ENCODE data around the gene DNASE1L3. TPM values are rescaled to one million over a fixed set of nuclear protein-coding genes. Genes with fewer than 3 reads are reported as not detected.
A peak's percentile ranks its signal among the peaks of the same experiment; 100 is the strongest.

DNASE1L3 gene
- total RNA-seq, 2 experiments from 2014 or later, result not detected

DNA sequence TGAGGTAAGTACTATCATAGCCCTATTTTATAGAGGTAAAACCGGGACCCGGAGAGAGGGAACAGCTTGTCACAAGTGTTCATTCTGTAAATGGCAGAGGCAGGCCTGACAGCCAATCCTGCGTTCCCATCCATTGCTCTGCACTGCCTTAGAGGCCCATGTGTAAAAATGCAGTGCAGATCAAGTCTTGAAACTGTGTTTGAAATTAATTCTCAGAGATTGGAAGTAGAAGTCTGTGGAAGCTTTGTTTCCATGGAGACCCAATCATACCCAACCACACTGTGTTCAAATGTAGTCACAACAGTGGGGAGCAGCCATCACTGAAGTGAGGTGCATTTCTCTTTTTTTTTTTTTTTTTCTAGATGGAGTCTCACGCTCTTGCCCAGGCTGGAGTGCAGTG lies 13.1 kb upstream of the DNASE1L3 start:
- CTCF ChIA-PET, result interaction anchor here (0.8 to 1.8 kb wide), 3 partner anchors 15 to 82 kb away, joined by 4 to 9 read pairs (median 6); partner anchors contain the start of genes HTD2 and RPP14
- Mint-ChIP-seq H3K9me3 (ENCODE audit: low read depth) (no peaks in the 10 kb centered on the region), H3K36me3 (no peaks in the 10 kb centered on the region), H3K4me3 (no peak overlapping the region), H3K27ac (no peak overlapping the region), H3K27me3 (peaks cover 10% of the 10 kb centered on the region), H3K4me1 (peaks cover 6% of the 10 kb centered on the region)
- ATAC-seq (no peak), DNase-seq (no peak)

DNA sequence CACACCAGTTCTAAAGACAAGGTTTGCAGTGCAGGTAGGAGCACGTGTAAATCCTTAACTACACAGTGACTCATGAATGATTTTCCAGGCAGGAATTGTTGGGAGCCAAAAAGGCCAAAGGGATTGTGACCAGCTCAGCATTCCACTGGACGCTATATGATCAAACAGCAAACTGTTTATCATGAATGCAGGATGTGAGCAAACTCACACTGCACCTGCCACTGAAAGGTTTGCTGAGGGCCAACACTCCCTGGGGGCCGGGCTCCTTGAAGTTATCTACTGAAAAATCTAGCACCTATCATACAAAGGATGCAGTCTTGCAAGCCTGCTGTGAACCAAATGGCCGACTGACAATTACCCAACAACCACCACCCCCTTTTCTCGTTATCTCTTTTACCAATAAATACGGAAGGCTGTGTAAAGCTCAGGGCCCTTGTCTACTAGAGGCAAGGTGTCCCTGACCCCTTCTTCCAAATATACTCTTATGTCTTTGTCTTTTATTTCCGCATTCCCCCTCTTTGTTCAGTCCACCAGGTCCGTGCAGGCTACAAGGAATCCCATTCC lies 11.5 kb upstream of the DNASE1L3 start:
- CTCF ChIA-PET, result interaction anchor here (1.3 kb wide), 1 partner anchor 19 kb away, joined by 3 read pairs; no protein-coding TSS in a partner anchor
- H3K36me3 Mint-ChIP-seq, result no peaks in the 10 kb centered on the region
- H3K27ac Mint-ChIP-seq, result no peak overlapping the region
- H3K9me3 Mint-ChIP-seq (ENCODE audit: low read depth), result no peaks in the 10 kb centered on the region
- peaks cover 6% of the 10 kb centered on the region for H3K27me3 Mint-ChIP-seq
- no peak for ATAC-seq
- H3K4me1 Mint-ChIP-seq, result peaks cover 13% of the 10 kb centered on the region
- DNase-seq, result no peak
- no peak overlapping the region for H3K4me3 Mint-ChIP-seq

DNA sequence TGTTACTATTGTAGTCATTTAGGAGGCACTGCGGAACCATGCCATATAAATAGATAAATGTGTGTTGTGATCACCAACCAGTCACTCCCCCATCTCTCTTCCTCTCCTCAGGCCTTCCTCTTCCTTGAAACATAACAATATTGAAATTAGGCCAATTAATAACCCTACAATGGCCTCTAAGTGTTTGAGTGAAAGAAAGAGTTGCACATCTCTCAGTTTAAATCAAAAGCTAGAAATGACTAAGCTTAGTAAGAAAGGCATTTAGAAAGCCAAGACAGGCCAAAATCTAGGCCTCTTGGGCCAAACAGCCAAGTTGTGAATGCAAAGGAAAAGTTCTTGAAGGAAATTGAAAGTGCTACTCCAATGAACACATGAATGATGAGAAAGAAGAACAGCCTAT lies 8.1 kb upstream of the DNASE1L3 start:
- H3K4me1 Mint-ChIP-seq, result peaks cover 31% of the 10 kb centered on the region
- no peak for DNase-seq
- ATAC-seq, result no peak
- H3K4me3 Mint-ChIP-seq, result no peak overlapping the region
- no peak overlapping the region for H3K27ac Mint-ChIP-seq
- H3K9me3 Mint-ChIP-seq (ENCODE audit: low read depth), result no peaks in the 10 kb centered on the region
- CTCF ChIA-PET, result interaction anchor here (1.1 to 4.6 kb wide), 8 partner anchors 15 to 87 kb away, joined by 3 to 53 read pairs (median 4); partner anchors contain the start of genes HTD2 and RPP14
- H3K36me3 Mint-ChIP-seq, result no peaks in the 10 kb centered on the region
- no peaks in the 10 kb centered on the region for H3K27me3 Mint-ChIP-seq

DNA sequence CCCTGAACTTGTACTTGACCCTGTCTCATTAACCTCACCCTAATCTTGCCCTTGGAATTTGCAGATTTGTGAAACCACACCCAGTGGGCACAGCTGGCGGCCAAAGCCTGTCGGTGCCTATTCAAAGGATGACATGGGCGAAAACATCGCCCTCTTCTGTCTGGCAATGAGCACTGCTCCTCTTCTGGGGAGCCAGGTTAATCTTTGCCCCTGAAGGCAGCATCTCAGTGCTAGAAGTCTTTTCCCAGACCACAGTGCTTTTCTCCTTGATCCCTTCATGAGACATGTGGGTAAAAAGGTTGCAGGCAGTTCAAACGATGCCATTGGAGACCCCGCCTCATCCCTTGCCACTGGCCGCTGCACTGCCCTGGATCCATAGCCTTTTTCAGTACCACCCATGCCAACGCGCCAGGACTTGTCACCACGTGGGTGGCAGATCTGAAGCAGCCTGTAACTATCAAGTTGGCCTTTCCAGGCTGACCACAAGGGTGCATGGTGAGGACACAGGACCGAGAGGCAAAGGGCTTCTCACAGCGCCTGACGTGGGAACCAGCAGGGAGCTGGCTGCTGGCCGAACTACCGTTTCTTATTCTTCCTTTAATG lies 6.5 kb upstream of the DNASE1L3 start:
- CTCF ChIA-PET, result interaction anchor here (0.6 to 4.6 kb wide), 19 partner anchors 9 to 390 kb away, joined by 3 to 53 read pairs (median 4); partner anchors contain the start of genes ABHD6, FLNB, HTD2 and RPP14
- Mint-ChIP-seq H3K36me3 (no peaks in the 10 kb centered on the region), H3K4me3 (no peak overlapping the region), H3K4me1 (peaks cover 31% of the 10 kb centered on the region), H3K27me3 (peaks cover 4% of the 10 kb centered on the region), H3K27ac (no peak overlapping the region), H3K9me3 (ENCODE audit: low read depth) (no peaks in the 10 kb centered on the region)
- DNase-seq (peak; percentile 65), ATAC-seq (peak; percentile 81)

DNA sequence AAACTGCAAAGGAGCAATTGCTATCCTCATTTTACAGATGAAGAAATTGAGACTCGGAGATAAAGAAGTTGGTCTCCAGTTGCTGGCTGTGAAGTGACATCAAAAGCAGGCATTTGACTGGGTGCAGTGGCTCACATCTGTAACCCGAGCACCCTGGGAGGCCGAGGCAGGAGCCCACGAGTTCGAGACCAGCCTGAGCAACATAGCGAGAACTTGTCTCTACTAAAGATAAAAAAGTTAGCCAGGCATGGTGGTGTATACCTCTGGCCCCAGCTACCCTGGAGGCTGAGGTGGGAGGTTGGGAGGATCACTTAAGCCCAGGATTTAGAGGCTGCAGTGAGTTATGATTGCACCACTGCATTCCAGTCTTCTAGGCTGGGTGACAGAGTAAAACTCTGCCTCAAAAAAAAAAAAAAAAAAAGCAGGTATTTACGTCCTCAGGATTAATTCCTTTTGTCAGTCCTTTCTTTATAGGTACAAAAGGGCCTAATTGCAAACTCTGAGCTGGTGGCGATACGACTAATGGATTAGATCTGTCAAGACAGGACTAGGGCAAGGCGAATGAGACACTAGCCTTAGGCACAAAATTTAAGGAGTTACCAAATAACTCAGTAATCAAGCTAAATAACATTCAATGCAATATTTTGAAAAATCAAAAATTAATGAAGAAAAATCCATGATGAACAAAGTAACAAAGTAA lies 5.9 kb upstream of the DNASE1L3 start:
- ATAC-seq, result no peak
- H3K36me3 Mint-ChIP-seq, result no peaks in the 10 kb centered on the region
- no peak for DNase-seq
- H3K27ac Mint-ChIP-seq, result no peak overlapping the region
- peaks cover 4% of the 10 kb centered on the region for H3K27me3 Mint-ChIP-seq
- H3K4me3 Mint-ChIP-seq, result no peak overlapping the region
- CTCF ChIA-PET, result interaction anchor here (0.6 to 4.6 kb wide), 13 partner anchors 8 to 295 kb away, joined by 3 to 53 read pairs (median 6); partner anchors contain the start of genes ABHD6, FLNB, HTD2 and RPP14
- no peaks in the 10 kb centered on the region for H3K9me3 Mint-ChIP-seq (ENCODE audit: low read depth)
- H3K4me1 Mint-ChIP-seq, result peaks cover 31% of the 10 kb centered on the region

DNA sequence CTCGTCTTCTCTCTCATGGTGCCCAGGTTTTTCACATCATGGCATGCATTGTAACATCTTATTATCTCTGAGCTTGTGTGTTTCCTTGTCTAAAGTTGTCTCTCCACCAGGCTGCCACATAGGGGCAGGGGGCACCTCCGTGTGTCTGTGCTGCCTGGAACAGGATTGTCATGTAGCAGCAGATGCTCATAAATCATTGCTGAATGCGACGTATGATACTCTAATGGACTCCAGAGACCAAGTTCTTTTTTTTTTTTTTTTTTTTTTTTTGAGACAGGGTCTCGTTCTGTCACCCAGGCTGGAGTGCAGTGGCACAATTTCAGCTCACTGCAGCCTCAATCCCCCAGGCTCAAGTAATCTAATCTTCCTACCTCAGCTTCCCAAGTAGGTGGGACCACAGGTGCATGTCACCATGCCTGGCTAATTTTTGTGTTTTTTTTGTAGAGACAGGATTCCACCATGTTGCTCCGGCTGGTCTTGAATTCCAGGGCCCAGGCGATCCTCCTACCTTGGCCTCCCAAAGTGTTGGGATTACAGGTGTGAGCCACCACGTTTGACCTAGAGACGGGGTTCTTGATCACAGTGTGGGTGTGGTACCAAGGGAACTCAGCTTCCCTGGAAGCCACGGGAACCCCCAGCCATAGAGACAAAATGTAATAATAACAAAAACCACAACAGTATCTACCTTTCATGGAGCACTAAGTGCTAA lies 4.7 kb upstream of the DNASE1L3 start:
- Mint-ChIP-seq H3K4me3 (no peak overlapping the region), H3K36me3 (no peaks in the 10 kb centered on the region), H3K27me3 (peaks cover 4% of the 10 kb centered on the region), H3K9me3 (ENCODE audit: low read depth) (no peaks in the 10 kb centered on the region), H3K27ac (no peak overlapping the region), H3K4me1 (peaks cover 31% of the 10 kb centered on the region)
- ATAC-seq (no peak), DNase-seq (no peak)
- CTCF ChIA-PET, result interaction anchor here (0.7 to 4.0 kb wide), 7 partner anchors 13 to 92 kb away, joined by 3 to 21 read pairs (median 3); no protein-coding TSS in a partner anchor

DNA sequence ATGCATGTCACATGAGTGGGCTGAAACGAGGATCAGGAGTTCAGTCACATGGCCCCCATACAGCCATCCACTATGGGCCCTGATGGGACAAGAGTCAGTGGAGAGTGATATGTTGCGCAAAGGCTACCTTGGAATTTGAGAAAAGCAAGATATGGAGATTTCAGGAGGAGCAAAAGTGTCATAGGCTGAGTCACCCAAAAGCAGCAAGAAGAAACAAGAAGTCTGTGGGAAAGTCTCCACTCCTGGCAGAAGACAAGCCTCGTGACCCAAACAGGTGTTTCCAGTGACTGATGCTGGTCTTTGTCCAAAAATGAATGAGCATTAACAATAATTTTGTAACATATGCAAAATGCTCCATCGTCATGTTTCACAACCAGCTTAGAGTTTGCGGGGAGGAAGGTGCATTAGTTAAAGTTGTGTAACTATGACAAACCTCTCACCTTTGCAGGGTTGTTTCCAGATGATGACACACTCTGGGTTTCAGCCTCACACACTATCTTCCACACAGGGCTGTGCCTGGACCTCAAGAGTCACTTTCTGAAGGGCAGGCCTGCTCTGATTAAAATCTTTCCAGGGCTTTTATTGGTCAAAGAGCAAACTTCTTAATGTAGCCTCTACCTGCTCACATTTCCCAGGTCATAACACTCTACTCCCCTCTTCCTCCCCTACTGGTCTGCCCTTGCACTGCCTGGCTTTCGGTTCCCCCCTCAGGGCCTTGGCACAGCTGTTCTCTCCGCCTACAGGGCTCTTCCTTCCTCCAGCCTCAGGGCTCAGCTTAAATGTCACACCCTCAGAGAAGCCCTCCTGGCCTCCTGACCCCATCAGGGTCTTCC lies 3.9 kb upstream of the DNASE1L3 start:
- Mint-ChIP-seq H3K4me1 (peaks cover 31% of the 10 kb centered on the region), H3K9me3 (ENCODE audit: low read depth) (no peaks in the 10 kb centered on the region), H3K27ac (peak overlapping the region; percentile 11), H3K27me3 (peaks cover 9% of the 10 kb centered on the region), H3K4me3 (no peak overlapping the region), H3K36me3 (no peaks in the 10 kb centered on the region)
- peak; percentile 67 for ATAC-seq
- DNase-seq, result peak; percentile 54
- CTCF ChIA-PET, result interaction anchor here (0.8 to 4.0 kb wide), 6 partner anchors 12 to 92 kb away, joined by 3 to 21 read pairs (median 6); no protein-coding TSS in a partner anchor

DNA sequence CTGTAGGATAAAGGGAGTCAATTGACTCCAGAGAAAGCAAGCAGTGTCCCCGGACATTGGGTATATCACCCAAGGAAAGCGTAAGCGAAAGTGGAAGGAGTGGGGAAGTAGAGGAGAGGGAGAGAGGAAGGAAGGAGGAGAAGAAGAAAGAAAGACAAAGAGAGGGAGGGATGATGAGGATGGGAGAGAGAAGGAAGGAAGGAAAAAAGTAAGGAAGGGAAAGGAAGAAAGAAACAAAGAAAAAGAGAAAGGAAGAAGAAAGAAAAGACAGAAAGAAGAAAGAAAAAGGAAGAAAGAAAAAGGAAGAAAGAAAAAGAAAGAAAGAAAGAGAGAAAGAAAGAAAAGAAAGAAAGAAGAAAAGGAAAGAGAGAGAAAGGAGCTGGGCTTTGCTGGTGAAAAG lies 839 bp downstream of the DNASE1L3 start:
- DNase-seq (no peak), ATAC-seq (no peak)
- Mint-ChIP-seq H3K4me3 (no peak overlapping the region), H3K27me3 (peaks cover 14% of the 10 kb centered on the region), H3K9me3 (ENCODE audit: low read depth) (no peaks in the 10 kb centered on the region), H3K4me1 (peaks cover 17% of the 10 kb centered on the region), H3K36me3 (no peaks in the 10 kb centered on the region), H3K27ac (no peak overlapping the region)
- CTCF ChIA-PET, result interaction anchor here (1.0 to 2.3 kb wide), 3 partner anchors 22 to 32 kb away, joined by 3 to 7 read pairs (median 7); partner anchors contain the start of gene ABHD6

DNA sequence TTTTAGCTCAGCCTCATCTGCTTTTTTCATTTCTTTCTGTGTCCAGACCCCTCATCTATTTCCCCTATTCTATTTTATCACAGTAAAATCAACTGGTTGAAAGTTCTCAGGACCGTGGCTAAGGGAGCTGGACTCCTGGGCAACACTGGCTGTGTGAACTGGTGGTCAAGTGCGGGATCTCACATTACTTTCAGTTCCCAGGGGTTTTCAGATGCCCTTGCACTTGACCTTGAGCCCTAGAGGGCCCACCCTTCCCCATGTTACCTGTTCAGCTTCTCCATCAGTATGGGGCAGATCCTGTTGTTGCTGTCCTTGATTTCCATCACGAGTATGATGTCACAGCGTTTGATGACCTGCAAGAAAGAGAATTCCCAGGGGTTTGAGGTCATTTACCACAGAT lies 2.8 kb downstream of the DNASE1L3 start:
- peaks cover 10% of the 10 kb centered on the region for H3K4me1 Mint-ChIP-seq
- DNase-seq (no peak), ATAC-seq (no peak)
- peaks cover 15% of the 10 kb centered on the region for H3K27me3 Mint-ChIP-seq
- H3K27ac Mint-ChIP-seq, result no peak overlapping the region
- CTCF ChIA-PET, result interaction anchor here (1.8 kb wide), 1 partner anchor 9 kb away, joined by 7 read pairs; no protein-coding TSS in a partner anchor
- H3K4me3 Mint-ChIP-seq, result no peak overlapping the region
- no peaks in the 10 kb centered on the region for H3K9me3 Mint-ChIP-seq (ENCODE audit: low read depth)
- H3K36me3 Mint-ChIP-seq, result no peaks in the 10 kb centered on the region

DNA sequence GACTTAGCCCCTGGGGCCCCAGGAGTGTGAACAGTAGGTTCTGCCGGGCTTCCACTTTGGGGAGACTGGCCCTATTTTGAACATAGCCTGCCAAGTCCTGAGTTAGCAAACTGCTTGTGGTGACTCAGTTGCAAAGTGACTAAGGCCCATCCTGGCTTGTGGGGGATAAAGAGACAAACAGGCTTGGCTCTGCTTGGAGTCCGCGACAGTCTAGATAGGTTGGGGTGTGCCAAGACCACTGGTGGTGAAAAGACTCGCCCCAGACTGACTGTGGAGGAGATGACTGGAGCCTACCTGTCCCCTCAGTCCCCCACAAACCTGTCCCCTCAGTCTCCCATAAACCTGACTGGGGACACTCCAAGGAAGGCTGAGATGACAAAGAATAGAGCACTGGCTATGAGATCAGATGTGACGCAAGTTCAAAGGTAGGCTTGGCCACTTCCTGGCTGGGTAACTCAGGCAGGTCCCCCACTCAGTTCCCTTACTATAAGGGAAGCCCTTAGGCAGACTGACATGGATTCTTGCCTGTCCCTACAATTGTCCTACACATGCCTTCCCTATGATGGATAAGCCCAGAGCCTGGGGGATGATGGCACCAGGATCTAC lies 4.3 kb downstream of the DNASE1L3 start:
- ATAC-seq, result peak; percentile 45
- no peak for DNase-seq
- Mint-ChIP-seq H3K36me3 (no peaks in the 10 kb centered on the region), H3K27me3 (peaks cover 20% of the 10 kb centered on the region), H3K9me3 (ENCODE audit: low read depth) (no peaks in the 10 kb centered on the region), H3K27ac (no peak overlapping the region), H3K4me1 (peaks cover 10% of the 10 kb centered on the region), H3K4me3 (no peak overlapping the region)
- CTCF ChIA-PET, result no interaction called here

DNA sequence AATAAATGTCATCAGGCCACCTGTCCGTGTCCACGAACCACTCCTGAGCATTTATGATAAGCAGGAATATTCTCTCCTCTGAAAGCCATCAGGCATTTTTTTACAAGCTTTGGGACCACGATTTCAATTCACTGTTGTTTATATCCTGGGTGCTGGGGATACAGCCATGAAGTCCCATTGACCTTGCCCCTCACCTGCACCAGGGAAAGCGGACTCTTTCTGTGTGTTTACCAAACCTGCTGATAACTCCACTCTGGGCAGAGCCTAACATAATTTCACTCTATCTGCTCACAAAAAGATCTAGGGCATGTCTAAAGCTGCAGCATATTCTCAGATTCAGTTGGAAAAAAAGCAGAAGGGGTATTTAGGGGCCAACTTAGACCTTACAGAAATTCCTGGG lies 4.8 kb downstream of the DNASE1L3 start:
- DNase-seq, result no peak

DNA sequence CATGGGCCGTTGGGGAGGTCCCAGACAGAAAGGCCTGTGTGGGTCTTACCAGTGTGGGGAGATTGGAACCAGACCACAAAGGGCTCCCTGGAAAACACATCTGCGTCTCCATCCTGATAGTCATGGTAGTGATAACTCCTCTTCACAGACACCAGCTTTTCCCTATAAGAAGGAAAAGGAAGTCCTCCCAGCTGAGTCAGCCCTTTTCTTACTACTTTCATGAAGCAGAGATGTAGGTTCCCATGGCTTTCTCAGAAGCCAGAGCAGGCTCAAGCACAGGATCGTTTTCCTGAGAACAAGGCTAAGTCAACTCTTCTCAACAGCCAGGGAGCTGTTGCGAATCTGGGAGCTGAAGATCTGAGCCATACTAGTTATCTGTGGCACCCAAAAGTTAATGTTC lies 6.1 kb downstream of the DNASE1L3 start:
- ATAC-seq, result no peak
- Mint-ChIP-seq H3K4me3 (no peak overlapping the region), H3K4me1 (peaks cover 12% of the 10 kb centered on the region), H3K27me3 (peaks cover 26% of the 10 kb centered on the region), H3K27ac (no peak overlapping the region), H3K36me3 (no peaks in the 10 kb centered on the region), H3K9me3 (ENCODE audit: low read depth) (no peaks in the 10 kb centered on the region)
- CTCF ChIA-PET, result no interaction called here
- no peak for DNase-seq

More for the DNA sequence above, 4.8 kb downstream of the DNASE1L3 start:
- CTCF ChIA-PET, result interaction anchor here (0.8 kb wide), 1 partner anchor 29 kb away, joined by 3 read pairs; no protein-coding TSS in a partner anchor
- H3K36me3 Mint-ChIP-seq, result no peaks in the 10 kb centered on the region
- H3K4me1 Mint-ChIP-seq, result peaks cover 10% of the 10 kb centered on the region
- H3K27me3 Mint-ChIP-seq, result peaks cover 24% of the 10 kb centered on the region
- no peak overlapping the region for H3K27ac Mint-ChIP-seq
- H3K4me3 Mint-ChIP-seq, result no peak overlapping the region
- ATAC-seq, result no peak
- H3K9me3 Mint-ChIP-seq (ENCODE audit: low read depth), result no peaks in the 10 kb centered on the region
